ENCODE results near the gene IPPK. TPM values are rescaled to one million over a fixed set of nuclear protein-coding genes. Genes with fewer than 3 reads are reported as not detected.
A peak's percentile ranks its signal among the peaks of the same experiment; 100 is the strongest.
"Not testable (repeated sequence)": the region's sequence is repeated elsewhere in the genome, so short reads cannot be mapped to it uniquely, and the experiment has no call there.

Gene IPPK
- total RNA-seq, 1 experiment from 2014 or later, result 17.4 TPM

GRCh38 chr9:92639791-92640271 is 30.1 kb downstream of the IPPK start:
- DNase-seq (ENCODE audit: extremely low read depth, low read depth), result no peak

GRCh38 chr9:92639124-92639523 is 30.8 kb downstream of the IPPK start:
- no peak for DNase-seq (ENCODE audit: extremely low read depth, low read depth)

GRCh38 chr9:92638621-92639101 is 31.3 kb downstream of the IPPK start:
- no peak for DNase-seq (ENCODE audit: extremely low read depth, low read depth)

- DNase-seq (ENCODE audit: extremely low read depth, low read depth), result no peak
Measured at GRCh38 chr9:92637886-92638620, 31.9 kb downstream of the IPPK start.

DNA sequence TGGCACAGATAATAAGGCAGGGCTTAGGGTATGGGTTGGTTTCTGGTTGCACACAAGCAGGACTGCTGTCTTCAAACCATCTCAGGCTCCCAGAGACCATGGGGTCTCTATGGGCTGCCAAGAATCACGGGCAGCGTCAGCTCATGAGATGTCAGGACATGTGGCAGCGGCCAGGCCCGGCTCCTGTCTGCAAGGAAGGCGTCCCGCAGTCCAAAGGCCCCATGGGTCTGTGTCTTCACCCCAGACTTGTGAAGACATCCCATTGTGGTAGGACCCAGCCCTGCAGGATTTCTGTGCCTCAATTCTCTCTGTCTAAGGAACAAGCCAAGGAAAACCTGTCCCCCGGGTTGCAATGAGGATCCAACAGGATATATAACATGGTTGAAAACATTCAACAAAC is 32.6 kb downstream of the IPPK start:
- no peak for DNase-seq (ENCODE audit: extremely low read depth, low read depth)

- DNase-seq (ENCODE audit: extremely low read depth, low read depth), result no peak
Measured at GRCh38 chr9:92636627-92637026, 33.3 kb downstream of the IPPK start.

DNA sequence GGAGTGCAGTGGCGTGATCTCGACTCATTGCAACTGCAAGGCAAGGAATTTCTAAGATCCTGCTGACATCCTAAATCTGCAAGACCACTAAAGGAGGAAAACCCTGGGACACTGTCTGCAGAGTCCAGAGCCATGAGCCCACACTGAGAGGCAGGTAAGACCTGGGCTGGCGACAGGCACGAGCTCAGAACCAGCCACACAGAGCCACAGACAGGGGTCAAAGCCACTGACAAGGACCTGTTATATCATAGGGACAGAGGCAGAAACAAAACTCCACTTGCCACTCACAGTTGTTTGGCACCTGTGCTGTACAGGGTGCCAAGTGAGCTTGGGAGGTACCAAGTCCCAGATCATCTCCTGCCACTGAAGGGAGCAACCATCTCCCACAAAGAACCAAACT is 34.2 kb downstream of the IPPK start:
- DNase-seq (ENCODE audit: extremely low read depth, low read depth), result no peak

- peak; percentile 67 for DNase-seq (ENCODE audit: extremely low read depth, low read depth)
Measured at GRCh38 chr9:92634712-92635605, 35.0 kb downstream of the IPPK start.

- DNase-seq (ENCODE audit: extremely low read depth, low read depth), result no peak
Measured at GRCh38 chr9:92633614-92634278, 36.2 kb downstream of the IPPK start.

DNA sequence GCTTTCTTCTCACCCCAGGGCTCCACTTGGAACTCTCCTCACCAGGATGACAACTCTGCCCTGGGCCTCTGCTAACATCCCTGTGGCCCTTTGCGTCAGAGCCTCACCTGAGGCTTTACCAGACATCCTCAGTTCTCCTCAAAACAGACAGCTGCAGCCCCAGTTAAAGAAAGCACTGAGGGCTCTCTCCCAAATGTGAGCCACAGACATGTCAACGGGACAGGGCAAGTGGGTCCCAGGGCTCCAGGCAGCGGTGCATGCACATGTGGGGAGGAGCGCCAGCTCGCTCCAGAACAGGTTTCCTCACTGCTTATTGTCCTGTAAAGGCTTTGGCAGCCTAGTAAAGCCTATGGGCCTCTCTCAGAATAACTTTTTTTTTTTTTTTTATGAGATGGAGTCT is 37.3 kb downstream of the IPPK start:
- no peak for DNase-seq (ENCODE audit: extremely low read depth, low read depth)

- DNase-seq (ENCODE audit: extremely low read depth, low read depth), result no peak
Measured at GRCh38 chr9:92631452-92632343, 38.2 kb downstream of the IPPK start.

GRCh38 chr9:92627651-92628050 is 42.3 kb downstream of the IPPK start:
- DNase-seq (ENCODE audit: extremely low read depth, low read depth), result no peak

GRCh38 chr9:92626484-92626883 is 43.4 kb downstream of the IPPK start:
- DNase-seq (ENCODE audit: extremely low read depth, low read depth), result no peak

GRCh38 chr9:92623936-92624335 is 46.0 kb downstream of the IPPK start:
- DNase-seq (ENCODE audit: extremely low read depth, low read depth), result not testable (repeated sequence)

DNA sequence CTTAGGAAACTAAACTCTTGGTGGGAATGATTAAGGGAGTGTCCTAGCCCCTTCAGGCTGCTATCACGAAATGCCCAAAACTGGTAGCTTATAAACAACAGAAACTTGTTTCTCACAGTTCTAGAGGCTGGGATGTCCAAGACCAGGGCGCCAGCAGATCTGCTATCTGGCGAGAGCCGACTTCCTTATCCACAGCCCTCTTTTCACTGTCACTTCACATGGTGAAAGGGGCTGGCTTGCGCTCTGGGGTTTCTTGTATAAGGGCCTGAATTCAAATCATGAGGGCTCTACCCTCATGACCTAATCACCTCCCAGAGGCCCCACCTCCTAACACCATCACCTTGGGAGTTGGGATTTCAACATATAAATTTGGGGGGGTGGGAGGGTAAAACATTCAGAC is 49.1 kb downstream of the IPPK start:
- no peak for DNase-seq (ENCODE audit: extremely low read depth, low read depth)

DNA sequence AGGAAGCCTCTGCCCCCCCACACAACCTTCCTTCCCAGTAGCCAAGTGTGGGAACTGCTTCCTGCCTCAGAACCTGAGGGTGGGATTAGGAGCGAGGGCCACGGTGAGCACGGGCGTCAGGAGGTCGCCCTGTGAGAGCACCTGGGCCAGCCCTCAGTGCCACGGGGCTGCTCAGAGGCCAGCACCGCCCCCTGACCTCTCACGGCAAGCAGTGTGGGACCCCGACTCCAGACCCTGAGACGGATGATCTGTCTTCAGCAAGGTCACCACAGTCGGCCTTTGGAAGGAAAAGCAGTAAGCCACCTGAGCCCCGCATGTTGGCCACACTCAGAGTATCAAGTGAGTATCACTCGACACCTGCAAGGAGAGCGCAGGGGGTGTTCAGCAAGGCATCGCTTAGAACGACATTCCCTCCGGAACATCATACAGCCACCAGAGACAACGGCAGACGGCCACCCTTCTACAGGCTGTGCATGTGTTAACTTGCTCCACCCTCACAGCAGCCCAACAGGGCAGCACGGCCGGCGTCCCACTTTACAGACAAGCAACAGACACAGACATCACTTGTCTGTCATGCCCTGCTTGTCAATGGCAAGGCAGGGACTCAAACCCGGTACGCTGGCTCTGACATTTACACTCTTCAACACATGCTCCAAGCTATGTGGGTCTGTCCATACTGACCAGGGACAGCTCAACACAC is 50.2 kb downstream of the IPPK start:
- DNase-seq (ENCODE audit: extremely low read depth, low read depth), result no peak

- no peak for DNase-seq (ENCODE audit: extremely low read depth, low read depth)
Measured at GRCh38 chr9:92618633-92619225, 51.2 kb downstream of the IPPK start.

DNA sequence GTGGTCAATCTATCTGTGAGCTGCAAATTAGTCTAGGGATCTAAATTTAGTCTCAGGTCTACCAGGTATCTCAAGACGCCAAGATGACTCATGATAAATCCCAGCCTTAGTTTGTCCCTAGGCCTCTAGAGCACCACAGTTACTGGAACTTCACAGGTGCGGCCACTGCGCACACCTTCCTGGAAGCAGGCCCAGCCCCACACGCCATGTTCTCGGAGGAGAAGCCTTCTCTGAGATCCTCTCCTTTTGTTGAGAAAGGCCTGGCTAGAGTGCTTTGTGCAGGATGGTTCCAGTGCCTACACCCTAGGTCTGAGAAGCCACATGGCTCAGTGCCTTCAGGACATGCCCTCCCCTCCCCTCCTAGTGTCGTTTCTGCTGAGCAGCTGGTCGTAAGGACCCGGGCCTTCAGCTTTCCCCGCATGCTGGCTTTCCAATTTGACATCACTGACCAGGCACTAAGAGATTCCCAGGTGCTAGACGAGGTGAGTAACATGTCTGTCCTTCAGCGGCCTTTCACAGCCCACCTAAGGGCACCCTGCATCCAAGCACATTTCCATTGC is 51.9 kb downstream of the IPPK start:
- DNase-seq (ENCODE audit: extremely low read depth, low read depth), result no peak
